ENCODE results near the gene PECR. TPM values are rescaled to one million over a fixed set of nuclear protein-coding genes. Genes with fewer than 3 reads are reported as not detected.
"Not testable (repeated sequence)": the region's sequence is repeated elsewhere in the genome, so short reads cannot be mapped to it uniquely, and the experiment has no call there.

The PECR gene
- total RNA-seq, 1 donor from 2014 or later = 21.2 TPM

- no peaks in the 10 kb centered on the region for H3K36me3 Mint-ChIP-seq
- Histone ChIP-seq H4K20me1 (ENCODE audit: low read depth) (no peaks in the 10 kb centered on the region), H3K27ac (no peak overlapping the region), H3F3A (ENCODE audit: low read depth) (no peaks in the 10 kb centered on the region), H3K9ac (peak overlapping the region; percentile 47), H3K79me2 (ENCODE audit: low read depth) (peaks cover 38% of the 10 kb centered on the region), H3K27me3 (no peaks in the 10 kb centered on the region), H3K36me3 (no peaks in the 10 kb centered on the region), H3K4me1 (peaks cover 13% of the 10 kb centered on the region), H3K9me3 (ENCODE audit: low read depth) (no peaks in the 10 kb centered on the region), H3K4me2 (peak overlapping the region; percentile 92), H3K4me3 (peak overlapping the region; percentile 92), H2AFZ (replicated peaks) (peak overlapping the region; percentile 88)
- H3K9me3 Mint-ChIP-seq = no peaks in the 10 kb centered on the region
- H3K4me3 Mint-ChIP-seq = peak overlapping the region; percentile 89
- H3K4me1 Mint-ChIP-seq = peaks cover 15% of the 10 kb centered on the region
- no peaks in the 10 kb centered on the region for H3K27me3 Mint-ChIP-seq (ENCODE audit: insufficient read depth, low read depth)
- TF ChIP-seq CTCF (IDR thresholded peaks at IDR 0.05) = no peak
- TF ChIP-seq EZH2 (IDR thresholded peaks at IDR 0.05) = no peak
- TF ChIP-seq EZH2phosphoT487 (IDR thresholded peaks at IDR 0.05) = no peak
- H3K27ac Mint-ChIP-seq = no peak overlapping the region
- DNase-seq (ENCODE audit: low spot score) = no peak
These were observed 68.9 kb downstream of the PECR start for GRCh38 chr2:216012830-216013079.

- TF ChIP-seq EZH2 (IDR thresholded peaks at IDR 0.05) (no peak), EZH2phosphoT487 (IDR thresholded peaks at IDR 0.05) (no peak), CTCF (IDR thresholded peaks at IDR 0.05) (no peak)
- H3K9me3 ChIP-seq (ENCODE audit: low read depth) = no peaks in the 10 kb centered on the region
- Mint-ChIP-seq H3K27ac (no peak overlapping the region), H3K27me3 (ENCODE audit: insufficient read depth, low read depth) (no peaks in the 10 kb centered on the region), H3K36me3 (no peaks in the 10 kb centered on the region), H3K9me3 (no peaks in the 10 kb centered on the region), H3K4me1 (peaks cover 15% of the 10 kb centered on the region), H3K4me3 (peak overlapping the region; percentile 89)
- H3K4me2 ChIP-seq = peak overlapping the region; percentile 92
- H3K79me2 ChIP-seq (ENCODE audit: low read depth) = peaks cover 38% of the 10 kb centered on the region
- DNase-seq (ENCODE audit: low spot score) = no peak
- H2AFZ ChIP-seq (replicated peaks) = peak overlapping the region; percentile 88
- no peaks in the 10 kb centered on the region for H4K20me1 ChIP-seq (ENCODE audit: low read depth)
- no peaks in the 10 kb centered on the region for H3K27me3 ChIP-seq
- peak overlapping the region; percentile 92 for H3K4me3 ChIP-seq
- H3K27ac ChIP-seq = no peak overlapping the region
- H3K36me3 ChIP-seq = no peaks in the 10 kb centered on the region
- no peaks in the 10 kb centered on the region for H3F3A ChIP-seq (ENCODE audit: low read depth)
- peaks cover 13% of the 10 kb centered on the region for H3K4me1 ChIP-seq
- peak overlapping the region; percentile 47 for H3K9ac ChIP-seq
These were observed 69.3 kb downstream of the PECR start for GRCh38 chr2:216012133-216012829.

- Histone ChIP-seq H3K79me2 (ENCODE audit: low read depth) (peaks cover 61% of the 10 kb centered on the region), H3F3A (ENCODE audit: low read depth) (peaks cover 14% of the 10 kb centered on the region), H3K4me1 (peaks cover 27% of the 10 kb centered on the region)
- not testable (repeated sequence) for H4K20me1 ChIP-seq (ENCODE audit: low read depth); H3K36me3 ChIP-seq; H3K27ac ChIP-seq; DNase-seq (ENCODE audit: low spot score); H3K4me3 ChIP-seq; H3K9ac ChIP-seq; H3K9me3 Mint-ChIP-seq; H3K27ac Mint-ChIP-seq; H3K4me3 Mint-ChIP-seq; H2AFZ ChIP-seq (replicated peaks); H3K27me3 ChIP-seq; H3K27me3 Mint-ChIP-seq (ENCODE audit: insufficient read depth, low read depth); H3K9me3 ChIP-seq (ENCODE audit: low read depth); H3K4me2 ChIP-seq; H3K36me3 Mint-ChIP-seq
- peaks cover 27% of the 10 kb centered on the region for H3K4me1 Mint-ChIP-seq
These were observed 72.4 kb downstream of the PECR start for GRCh38 chr2:216009215-216009614.

GRCh38 chr2:216008387-216008786 is 73.2 kb downstream of the PECR start:
- Histone ChIP-seq H3K9ac (no peak overlapping the region), H4K20me1 (ENCODE audit: low read depth) (peaks cover 13% of the 10 kb centered on the region), H3K79me2 (ENCODE audit: low read depth) (peaks cover 69% of the 10 kb centered on the region), H3K4me1 (peaks cover 22% of the 10 kb centered on the region), H3K27me3 (no peaks in the 10 kb centered on the region), H3K27ac (no peak overlapping the region), H3F3A (ENCODE audit: low read depth) (peaks cover 18% of the 10 kb centered on the region), H3K36me3 (no peaks in the 10 kb centered on the region), H3K4me2 (no peak overlapping the region), H2AFZ (replicated peaks) (no peak overlapping the region), H3K4me3 (no peak overlapping the region), H3K9me3 (ENCODE audit: low read depth) (no peaks in the 10 kb centered on the region)
- TF ChIP-seq CTCF (IDR thresholded peaks at IDR 0.05) (peak; percentile 9), EZH2 (IDR thresholded peaks at IDR 0.05) (no peak)
- Mint-ChIP-seq H3K36me3 (peaks cover 3% of the 10 kb centered on the region), H3K4me1 (peaks cover 26% of the 10 kb centered on the region), H3K4me3 (no peak overlapping the region), H3K27ac (no peak overlapping the region), H3K9me3 (no peaks in the 10 kb centered on the region), H3K27me3 (ENCODE audit: insufficient read depth, low read depth) (no peaks in the 10 kb centered on the region)
- no peak for DNase-seq (ENCODE audit: low spot score)

Measured in neural progenitor cell (in vitro differentiated cells).